Prostate gland (tissue), 2 donors: Measurements from ENCODE around the gene TESPA1. TPM values are rescaled to one million over a fixed set of nuclear protein-coding genes. Genes with fewer than 3 reads are reported as not detected.

ENCODE experiments used
- DNase-seq: peaks from one replicate; pipeline ENCODE4 v3.0.0-alpha.2; 2019; ENCODE audit warnings: low spot score
- H3K27ac ChIP-seq, 2 donors: fragments of 200-600 bp; sonication (generic); 2 replicates each; pipeline ENCODE4 v1.5.1; 2017 to 2019
- H3K27me3 ChIP-seq: fragments of 200-600 bp; sonication (generic); replicated peaks from 2 replicates; pipeline ENCODE4 v1.5.1; 2019; ENCODE audit not compliant: insufficient read depth
- H3K36me3 ChIP-seq, 2 donors: fragments of 200-600 bp; sonication (generic); 1 replicate in 1 of 2; 2 replicates in 1 of 2; pipeline versions ENCODE4 v1.5.1 to v1.8.1; 2017 to 2019
- H3K4me1 ChIP-seq: fragments of 200-600 bp; sonication (generic); replicated peaks from 2 replicates; pipeline ENCODE4 v1.5.1; 2019
- H3K4me3 ChIP-seq, 2 donors: fragments of 200-600 bp; sonication (generic); 2 replicates each; pipeline ENCODE4 v1.5.1; 2017 to 2019
- H3K9me3 ChIP-seq: fragments of 200-600 bp; sonication (generic); 2 replicates; pipeline ENCODE4 v1.5.1; 2017
- POLR2A ChIP-seq: fragments of 450-650 bp; IDR thresholded peaks from one replicate; pipeline ENCODE4 v1.6.1; 2016; ENCODE audit warnings: antibody characterized with exemption, mild to moderate bottlenecking
- POLR2AphosphoS5 ChIP-seq: sonication (generic); formaldehyde crosslinking; IDR thresholded peaks from one replicate; pipeline ENCODE4 v1.6.1; 2017; ENCODE audit warnings: antibody characterized with exemption
- WGBS: methylation state at CpG from one replicate; pipeline ENCODE4 v1.1.5; 2018; 5-methylcytosine and 5-hydroxymethylcytosine counted together
- intact Hi-C: fragments of 100-400 bp; cut with DNase I; formaldehyde crosslinking; loops from one replicate; pipeline ENCODE4 v1.14.2; 2022
- total RNA-seq, 2 donors: library from RNA; depleted of rRNA; stranded (reverse); fragments of >200 nt; gene quantifications; one replicate each; pipeline ENCODE4 v1.1.0, GENCODE V29; 2016
- TF ChIP-seq, protein P1 (sequence below), 4 experiments: fragments of 200-600 bp in 2 of 4; fragments of 450-650 bp in 2 of 4; sonication (generic) in 2 of 4; IDR thresholded peaks; 1 replicate in 3 of 4; 2 replicates in 1 of 4; pipeline ENCODE4 v1.5.1; 2016 to 2019; ENCODE audit warnings: antibody characterized with exemption in 4 of 4, mild to moderate bottlenecking in 2 of 4, moderate library complexity in 2 of 4

TESPA1 gene
- total RNA-seq, 2 donors from 2014 or later: 0.41 to 6.1 TPM

DNA sequence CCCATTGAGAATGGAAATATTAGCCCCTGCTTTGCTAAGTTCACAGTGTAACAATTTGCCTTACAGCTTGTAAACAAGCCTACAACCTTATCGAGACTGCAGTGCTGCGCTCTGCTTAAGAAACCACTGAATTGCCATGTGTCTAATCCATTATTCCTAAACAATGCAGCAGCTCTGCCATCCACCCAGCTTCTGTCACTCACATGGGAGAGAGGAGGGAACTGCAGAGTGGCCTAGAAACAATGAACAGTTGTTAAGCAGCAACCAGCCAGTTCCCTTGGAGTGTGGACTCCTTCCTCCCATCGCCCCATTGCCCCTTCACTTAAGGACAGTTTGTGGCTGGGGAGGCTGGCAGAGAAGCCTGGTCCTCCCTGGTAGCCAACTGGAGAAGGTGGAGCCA is 42.9 kb downstream of the TESPA1 start:
- no peaks in the 10 kb centered on the region for H3K9me3 ChIP-seq
- H3K4me3 ChIP-seq: no peak overlapping the region
- H3K27me3 ChIP-seq: no peaks in the 10 kb centered on the region
- H3K36me3 ChIP-seq: no peaks in the 10 kb centered on the region
- peaks cover 8% of the 10 kb centered on the region for H3K4me1 ChIP-seq
- TF ChIP-seq POLR2A (no peak), POLR2AphosphoS5 (no peak)
- TF ChIP-seq, protein P1, sequence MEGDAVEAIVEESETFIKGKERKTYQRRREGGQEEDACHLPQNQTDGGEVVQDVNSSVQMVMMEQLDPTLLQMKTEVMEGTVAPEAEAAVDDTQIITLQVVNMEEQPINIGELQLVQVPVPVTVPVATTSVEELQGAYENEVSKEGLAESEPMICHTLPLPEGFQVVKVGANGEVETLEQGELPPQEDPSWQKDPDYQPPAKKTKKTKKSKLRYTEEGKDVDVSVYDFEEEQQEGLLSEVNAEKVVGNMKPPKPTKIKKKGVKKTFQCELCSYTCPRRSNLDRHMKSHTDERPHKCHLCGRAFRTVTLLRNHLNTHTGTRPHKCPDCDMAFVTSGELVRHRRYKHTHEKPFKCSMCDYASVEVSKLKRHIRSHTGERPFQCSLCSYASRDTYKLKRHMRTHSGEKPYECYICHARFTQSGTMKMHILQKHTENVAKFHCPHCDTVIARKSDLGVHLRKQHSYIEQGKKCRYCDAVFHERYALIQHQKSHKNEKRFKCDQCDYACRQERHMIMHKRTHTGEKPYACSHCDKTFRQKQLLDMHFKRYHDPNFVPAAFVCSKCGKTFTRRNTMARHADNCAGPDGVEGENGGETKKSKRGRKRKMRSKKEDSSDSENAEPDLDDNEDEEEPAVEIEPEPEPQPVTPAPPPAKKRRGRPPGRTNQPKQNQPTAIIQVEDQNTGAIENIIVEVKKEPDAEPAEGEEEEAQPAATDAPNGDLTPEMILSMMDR (IDR thresholded peaks at IDR 0.05): no peak
- intact Hi-C loops: no loop called here
- no peak overlapping the region for H3K27ac ChIP-seq
- DNase-seq: no peak
- WGBS: 54% methylated on average over 3 of the region's 3 CpGs

DNA sequence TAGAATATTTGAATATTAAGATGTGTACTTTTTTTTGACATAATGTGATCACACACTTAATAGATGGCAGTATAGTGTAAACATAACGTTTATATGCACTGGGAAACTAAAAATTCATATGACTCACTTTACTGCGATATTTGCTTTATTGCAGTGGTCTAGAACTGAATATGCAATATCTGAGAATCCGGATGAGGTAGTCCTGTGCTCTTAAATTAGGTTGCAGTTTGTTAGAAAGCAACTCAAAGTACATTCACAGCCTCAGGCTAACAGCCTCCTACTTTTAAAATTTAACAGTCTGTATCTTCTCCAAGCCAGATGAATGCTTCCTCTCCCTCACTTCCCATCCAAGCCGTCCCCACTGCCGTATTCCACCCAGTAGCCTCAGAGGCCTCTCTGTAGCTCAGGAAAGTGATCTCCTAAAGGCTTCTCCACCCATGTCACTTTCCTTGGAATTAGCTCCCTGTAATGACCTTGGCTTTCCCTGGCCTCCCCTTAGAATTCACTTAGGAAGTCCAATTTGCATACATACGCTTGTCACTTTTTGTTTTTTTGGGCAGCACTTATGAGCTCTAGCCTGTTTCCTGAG is 43.7 kb downstream of the TESPA1 start:
- intact Hi-C loops: no loop called here
- TF ChIP-seq POLR2AphosphoS5 (no peak), POLR2A (no peak)
- TF ChIP-seq, protein P1 (IDR thresholded peaks at IDR 0.05): no peak
- Histone ChIP-seq H3K9me3 (no peaks in the 10 kb centered on the region), H3K4me3 (no peak overlapping the region), H3K4me1 (peaks cover 8% of the 10 kb centered on the region), H3K27me3 (no peaks in the 10 kb centered on the region), H3K27ac (no peak overlapping the region), H3K36me3 (no peaks in the 10 kb centered on the region)
- DNase-seq: no peak
- WGBS: 47% methylated on average over 6 of the region's 6 CpGs

DNA sequence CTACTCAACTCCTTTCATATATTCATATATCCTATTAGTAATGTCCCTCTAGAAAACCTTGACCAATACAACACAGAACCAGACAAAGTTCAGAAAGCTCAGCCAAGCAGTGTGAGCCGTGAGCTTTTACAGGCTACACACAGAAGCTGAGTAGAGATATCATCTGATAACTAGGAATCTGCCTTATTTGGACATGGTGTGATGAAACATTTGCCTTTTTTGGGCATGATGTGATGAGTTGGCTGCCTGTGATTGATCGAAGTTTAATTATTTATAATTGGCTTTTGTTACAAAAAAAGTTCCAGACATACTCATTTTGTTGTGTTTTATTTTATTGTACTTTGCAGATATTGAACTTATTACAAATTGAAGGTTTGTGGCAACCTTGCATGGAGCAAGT is 46.6 kb downstream of the TESPA1 start:
- DNase-seq: no peak
- Histone ChIP-seq H3K27me3 (no peaks in the 10 kb centered on the region), H3K4me1 (peaks cover 14% of the 10 kb centered on the region), H3K27ac (no peak overlapping the region), H3K9me3 (no peaks in the 10 kb centered on the region), H3K36me3 (no peaks in the 10 kb centered on the region), H3K4me3 (no peak overlapping the region)
- no peak for TF ChIP-seq POLR2AphosphoS5
- TF ChIP-seq, protein P1 (IDR thresholded peaks at IDR 0.05): no peak
- TF ChIP-seq POLR2A: no peak
- 64% methylated on average over 2 of the region's 2 CpGs for WGBS
- intact Hi-C loops: no loop called here

DNA sequence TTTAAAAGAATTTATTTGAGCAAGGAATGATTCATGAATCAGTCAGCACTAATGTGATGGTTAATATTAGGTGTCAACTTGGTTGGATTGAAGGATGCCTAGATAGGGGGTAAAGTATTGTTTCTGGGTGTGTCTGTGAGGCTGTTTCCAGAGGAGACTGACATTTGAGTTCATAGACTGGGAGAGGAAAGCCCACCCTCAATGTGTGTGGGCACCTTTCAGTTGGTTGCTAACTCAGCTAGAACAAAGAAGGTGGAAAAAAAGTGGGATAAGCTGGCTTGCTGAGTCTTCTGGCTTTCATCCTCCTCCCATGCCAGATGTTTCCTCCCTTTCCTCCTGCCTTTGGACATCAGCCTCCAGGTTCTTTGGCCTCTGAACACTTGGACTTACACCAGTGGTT is 47.2 kb downstream of the TESPA1 start:
- H3K36me3 ChIP-seq: no peaks in the 10 kb centered on the region
- no peak overlapping the region for H3K27ac ChIP-seq
- H3K9me3 ChIP-seq: no peaks in the 10 kb centered on the region
- no peaks in the 10 kb centered on the region for H3K27me3 ChIP-seq
- DNase-seq: no peak
- H3K4me3 ChIP-seq: no peak overlapping the region
- H3K4me1 ChIP-seq: peaks cover 14% of the 10 kb centered on the region
- intact Hi-C loops: no loop called here
- TF ChIP-seq POLR2AphosphoS5: no peak

DNA sequence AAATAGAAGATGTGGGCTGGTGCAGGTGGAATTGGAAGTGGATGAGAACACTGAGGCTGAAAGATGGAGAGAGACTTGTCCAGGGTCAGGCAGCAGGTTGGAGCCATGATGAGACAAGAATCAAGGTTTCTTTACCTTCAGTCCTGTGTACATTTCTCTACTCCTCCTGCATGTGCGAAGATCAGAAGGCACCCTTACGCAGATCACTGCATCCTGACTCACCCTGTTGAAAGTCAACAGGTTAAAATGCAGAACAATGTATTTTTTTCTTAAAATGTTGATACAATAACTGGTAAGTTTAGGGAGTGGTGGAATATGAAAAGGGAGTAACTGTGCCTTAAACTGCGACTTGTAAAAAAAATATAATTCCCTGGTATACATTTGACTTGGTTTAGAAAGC is 47.8 kb downstream of the TESPA1 start:
- Histone ChIP-seq H3K9me3 (no peaks in the 10 kb centered on the region), H3K36me3 (no peaks in the 10 kb centered on the region), H3K4me1 (peaks cover 14% of the 10 kb centered on the region), H3K4me3 (no peak overlapping the region), H3K27ac (no peak overlapping the region), H3K27me3 (no peaks in the 10 kb centered on the region)
- intact Hi-C loops: no loop called here
- 41% methylated on average over 3 of the region's 3 CpGs for WGBS
- TF ChIP-seq POLR2A (no peak), POLR2AphosphoS5 (no peak)
- TF ChIP-seq, protein P1 (IDR thresholded peaks at IDR 0.05): no peak
- no peak for DNase-seq
